Omental fat pad (tissue), 4 donors: ENCODE measurements around the gene ZNF654. TPM values are rescaled to one million over a fixed set of nuclear protein-coding genes. Genes with fewer than 3 reads are reported as not detected.

Experiments
- ATAC-seq: fragments of 150-250 bp; one replicate; pipeline ENCODE4 v1.9.1; 2016; ENCODE audit warnings: mild to moderate bottlenecking, moderate library complexity; ENCODE audit not compliant: low FRiP score
- DNase-seq: peaks from one replicate; pipeline ENCODE4 v3.0.0-alpha.2; 2019; ENCODE audit warnings: low spot score
- total RNA-seq, 4 donors: library from RNA; depleted of rRNA; stranded (reverse); fragments of >200 nt; gene quantifications; one replicate each; pipeline ENCODE4 v1.1.0, GENCODE V29; 2016
- TF ChIP-seq, protein P1 (sequence below), 3 donors: fragments of 450-650 bp; IDR thresholded peaks; one replicate each; pipeline ENCODE4 v1.5.1; 2016 to 2017; ENCODE audit warnings: antibody characterized with exemption in 3 of 3, mild to moderate bottlenecking in 3 of 3, moderate library complexity in 2 of 3

The ZNF654 gene
- total RNA-seq, 4 donors from 2014 or later: 12.5 to 19.2 (median 16.0) TPM

DNA sequence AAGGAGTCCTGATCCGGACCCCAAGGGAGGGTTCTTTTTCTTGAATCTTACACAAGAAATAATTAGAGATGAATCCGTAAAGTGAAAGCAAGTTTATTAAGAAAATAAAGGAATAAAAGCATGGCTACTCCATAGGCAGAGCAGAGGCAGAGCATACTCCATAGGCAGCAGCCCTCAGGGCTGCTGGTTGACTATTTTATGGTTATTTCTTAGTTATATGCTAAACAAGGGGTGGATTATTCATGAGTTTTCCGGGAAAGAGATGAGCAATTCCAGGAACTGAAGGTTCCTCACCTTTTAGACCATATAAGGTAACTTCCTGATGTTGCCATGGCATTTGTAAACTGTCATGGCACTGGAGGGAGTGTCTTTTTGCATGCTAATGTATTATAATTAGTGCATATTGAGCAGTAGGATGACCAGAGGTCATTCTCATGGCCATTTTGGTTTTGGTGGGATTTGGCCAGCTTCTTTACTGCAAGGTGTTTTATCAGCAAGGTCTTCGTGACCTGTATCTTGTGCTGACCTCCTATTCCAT lies 132.9 kb downstream of the ZNF654 start:
- ATAC-seq: no peak
- DNase-seq: no peak
- TF ChIP-seq, protein P1, sequence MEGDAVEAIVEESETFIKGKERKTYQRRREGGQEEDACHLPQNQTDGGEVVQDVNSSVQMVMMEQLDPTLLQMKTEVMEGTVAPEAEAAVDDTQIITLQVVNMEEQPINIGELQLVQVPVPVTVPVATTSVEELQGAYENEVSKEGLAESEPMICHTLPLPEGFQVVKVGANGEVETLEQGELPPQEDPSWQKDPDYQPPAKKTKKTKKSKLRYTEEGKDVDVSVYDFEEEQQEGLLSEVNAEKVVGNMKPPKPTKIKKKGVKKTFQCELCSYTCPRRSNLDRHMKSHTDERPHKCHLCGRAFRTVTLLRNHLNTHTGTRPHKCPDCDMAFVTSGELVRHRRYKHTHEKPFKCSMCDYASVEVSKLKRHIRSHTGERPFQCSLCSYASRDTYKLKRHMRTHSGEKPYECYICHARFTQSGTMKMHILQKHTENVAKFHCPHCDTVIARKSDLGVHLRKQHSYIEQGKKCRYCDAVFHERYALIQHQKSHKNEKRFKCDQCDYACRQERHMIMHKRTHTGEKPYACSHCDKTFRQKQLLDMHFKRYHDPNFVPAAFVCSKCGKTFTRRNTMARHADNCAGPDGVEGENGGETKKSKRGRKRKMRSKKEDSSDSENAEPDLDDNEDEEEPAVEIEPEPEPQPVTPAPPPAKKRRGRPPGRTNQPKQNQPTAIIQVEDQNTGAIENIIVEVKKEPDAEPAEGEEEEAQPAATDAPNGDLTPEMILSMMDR (IDR thresholded peaks at IDR 0.05): no peak

GRCh38 chr3:88192631-88193030 lies 133.6 kb downstream of the ZNF654 start:
- no peak for DNase-seq
- ATAC-seq: no peak
- TF ChIP-seq, protein P1 (IDR thresholded peaks at IDR 0.05): no peak

Other genes starting within 250 kb of the ZNF654 start
- gene CGGBP1, start 250 bp upstream of the ZNF654 start, total RNA-seq: 10 to 100 TPM; 48.4 to 87.5 (median 60.7) TPM
- 10 to 100 TPM; 12.2 to 23.6 (median 19.0) TPM for gene C3orf38, start 90.7 kb downstream of the ZNF654 start, total RNA-seq